ENCODE data around the gene SLC17A9.

Gene SLC17A9

DNA sequence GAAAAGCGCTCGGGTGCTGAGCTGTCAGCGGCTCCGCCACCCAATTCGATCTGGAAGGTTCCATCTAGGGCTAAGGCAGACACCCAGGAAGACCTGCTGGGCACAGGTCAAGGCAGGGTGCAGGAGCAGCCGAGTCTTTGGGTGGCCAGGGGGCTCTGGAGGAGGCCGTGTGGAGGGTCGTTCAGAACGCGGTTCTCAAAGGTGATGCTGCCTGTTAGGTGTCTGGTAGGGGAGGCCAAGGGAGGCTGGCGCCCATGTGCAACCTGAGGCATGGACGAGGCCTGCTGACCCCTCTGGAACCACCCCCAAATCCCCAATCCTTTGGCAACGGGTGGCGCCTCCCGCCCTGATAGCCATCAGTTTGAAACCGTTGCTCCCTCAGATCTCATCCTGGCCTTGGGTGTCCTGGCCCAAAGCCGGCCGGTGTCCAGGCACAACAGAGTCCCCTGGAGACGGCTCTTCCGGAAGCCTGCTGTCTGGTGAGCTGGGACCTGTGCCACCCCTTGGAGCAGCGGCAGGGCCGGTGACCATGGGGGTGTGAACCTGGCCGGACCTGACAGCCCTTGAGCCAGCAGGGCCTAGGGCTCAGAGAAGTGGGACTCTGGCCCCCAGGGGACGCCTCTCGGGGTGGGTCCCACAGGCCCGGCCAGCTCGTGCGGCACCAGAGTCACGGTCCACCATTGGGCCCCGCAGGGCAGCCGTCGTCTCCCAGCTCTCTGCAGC lies 10.5 kb downstream of the SLC17A9 start:
- TF ChIP-seq GATA3 (IDR thresholded peaks at IDR 0.05; ENCODE audit: low read depth, low read length) (no peak), GATA2 (IDR thresholded peaks at IDR 0.05; ENCODE audit: low read depth, low read length) (no peak)

DNA sequence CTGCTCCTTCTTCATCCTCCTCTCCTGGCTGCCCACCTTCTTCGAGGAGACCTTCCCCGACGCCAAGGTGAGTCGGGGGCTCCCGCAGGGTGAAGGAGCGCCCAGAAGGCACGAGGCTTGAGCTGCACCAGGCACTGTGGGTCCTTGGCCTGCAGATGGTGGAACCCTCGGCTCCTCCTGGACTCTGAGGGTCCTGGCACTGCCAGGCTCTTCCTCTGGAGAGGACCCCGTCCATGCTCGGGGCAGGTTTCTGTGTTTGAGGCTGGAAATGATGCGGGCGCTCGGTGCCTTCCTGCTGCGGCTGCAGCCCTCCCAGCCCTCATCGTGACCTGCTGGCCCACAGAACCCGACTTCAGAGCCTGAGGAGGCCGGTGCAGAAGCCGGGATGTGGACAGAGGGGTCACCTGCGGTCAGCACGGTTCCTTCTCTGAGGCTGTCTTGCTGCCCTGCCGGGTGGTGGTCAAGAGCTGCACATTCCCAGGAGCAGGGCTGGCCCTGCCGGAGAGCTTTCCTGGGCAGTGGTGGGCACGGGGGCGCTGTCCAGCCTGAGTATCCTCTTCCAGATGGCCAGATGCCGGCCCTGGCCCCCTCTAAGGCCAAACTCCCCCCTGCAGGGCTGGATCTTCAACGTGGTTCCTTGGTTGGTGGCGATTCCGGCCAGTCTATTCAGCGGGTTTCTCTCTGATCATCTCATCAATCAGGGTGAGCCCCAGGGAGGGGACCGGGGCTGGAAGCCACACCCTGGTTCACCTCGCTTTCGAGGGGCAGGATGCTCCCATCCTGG lies 11.3 kb downstream of the SLC17A9 start:
- TF ChIP-seq GATA2 (IDR thresholded peaks at IDR 0.05; ENCODE audit: low read depth, low read length) (no peak), GATA3 (IDR thresholded peaks at IDR 0.05; ENCODE audit: low read depth, low read length) (no peak)

- no peak for TF ChIP-seq GATA3 (IDR thresholded peaks at IDR 0.05; ENCODE audit: low read depth, low read length)
- TF ChIP-seq GATA2 (IDR thresholded peaks at IDR 0.05; ENCODE audit: low read depth, low read length): no peak
Observed at GRCh38 chr20:62964700-62965099, 12.2 kb downstream of the SLC17A9 start.

DNA sequence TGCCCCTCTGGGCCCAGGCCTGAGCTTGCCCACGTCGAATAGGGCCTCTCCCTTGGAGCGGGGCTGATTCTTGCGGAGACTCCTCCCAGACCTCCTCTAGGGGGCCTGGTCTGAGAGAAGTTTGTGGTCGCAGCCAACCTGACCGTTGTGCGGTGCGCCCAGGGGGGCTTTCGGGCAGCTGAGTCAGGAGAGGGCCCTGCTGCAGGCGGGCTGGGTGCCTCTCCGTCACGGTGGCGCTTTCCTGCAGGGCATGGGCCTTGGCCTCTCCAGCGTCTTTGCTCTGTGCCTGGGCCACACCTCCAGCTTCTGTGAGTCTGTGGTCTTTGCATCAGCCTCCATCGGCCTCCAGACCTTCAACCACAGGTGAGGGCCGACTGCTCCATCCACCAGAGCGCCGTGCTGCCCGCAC lies 12.9 kb downstream of the SLC17A9 start:
- no peak for TF ChIP-seq GATA2 (IDR thresholded peaks at IDR 0.05; ENCODE audit: low read depth, low read length)
- no peak for TF ChIP-seq GATA3 (IDR thresholded peaks at IDR 0.05; ENCODE audit: low read depth, low read length)

DNA sequence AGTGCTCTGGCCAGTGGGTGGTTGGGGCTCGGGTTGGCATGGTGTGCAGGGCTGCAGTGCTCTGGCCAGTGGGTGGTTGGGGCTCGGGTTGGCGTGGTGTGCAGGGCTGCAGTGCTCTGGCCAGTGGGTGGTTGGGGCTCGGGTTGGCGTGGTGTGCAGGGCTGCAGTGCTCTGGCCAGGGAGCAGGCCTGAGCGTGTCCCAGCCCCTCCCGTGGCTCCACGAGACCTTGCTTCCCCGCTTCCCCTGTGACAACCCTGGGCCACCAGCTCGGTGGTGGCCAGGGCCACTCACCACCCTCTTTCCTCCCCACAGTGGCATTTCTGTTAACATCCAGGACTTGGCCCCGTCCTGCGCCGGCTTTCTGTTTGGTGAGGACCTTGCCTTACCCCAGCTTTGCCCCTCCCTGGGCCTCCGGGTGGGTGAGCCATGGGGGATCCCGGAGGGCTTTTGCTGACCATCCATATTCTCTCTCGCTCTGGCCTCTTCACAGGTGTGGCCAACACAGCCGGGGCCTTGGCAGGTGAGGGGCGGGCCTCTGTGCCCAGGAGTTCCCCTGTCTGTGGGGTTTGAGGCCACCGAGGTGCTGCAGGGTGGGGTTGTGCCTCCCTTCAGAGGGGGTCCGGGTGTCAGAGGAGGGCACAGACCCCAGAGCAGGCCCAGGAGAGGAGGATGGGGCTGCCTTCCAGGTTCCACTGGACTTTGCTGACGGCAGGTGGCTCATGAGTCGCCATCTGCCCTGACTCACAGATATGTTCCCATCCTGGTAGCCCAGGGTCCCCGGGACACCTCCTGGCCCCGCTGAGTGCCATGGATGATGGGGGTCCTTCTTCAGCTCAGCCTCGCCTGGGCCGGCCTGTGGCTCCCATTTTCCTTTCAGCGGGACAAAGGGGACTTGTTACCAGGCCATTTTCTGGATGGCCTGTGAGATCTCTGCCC lies 14.0 kb downstream of the SLC17A9 start:
- TF ChIP-seq GATA2 (IDR thresholded peaks at IDR 0.05; ENCODE audit: low read depth, low read length) (no peak), GATA3 (IDR thresholded peaks at IDR 0.05; ENCODE audit: low read depth, low read length) (no peak)

DNA sequence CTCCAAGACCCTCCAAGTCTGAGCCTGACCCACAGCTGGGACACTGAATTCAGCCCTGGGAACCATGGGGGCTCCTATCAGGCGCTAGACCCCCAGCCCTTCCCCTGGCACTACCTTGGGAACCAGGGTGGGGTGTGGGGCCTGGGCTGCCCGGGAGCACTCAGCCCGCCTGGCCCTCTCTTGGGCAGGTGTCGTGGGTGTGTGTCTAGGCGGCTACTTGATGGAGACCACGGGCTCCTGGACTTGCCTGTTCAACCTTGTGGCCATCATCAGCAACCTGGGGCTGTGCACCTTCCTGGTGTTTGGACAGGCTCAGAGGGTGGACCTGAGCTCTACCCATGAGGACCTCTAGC lies 14.6 kb downstream of the SLC17A9 start:
- TF ChIP-seq GATA2 (IDR thresholded peaks at IDR 0.05; ENCODE audit: low read depth, low read length) (no peak), GATA3 (IDR thresholded peaks at IDR 0.05; ENCODE audit: low read depth, low read length) (no peak)

GRCh38 chr20:62967628-62968351 lies 15.3 kb downstream of the SLC17A9 start:
- no peak for TF ChIP-seq GATA2 (IDR thresholded peaks at IDR 0.05; ENCODE audit: low read depth, low read length)
- TF ChIP-seq GATA3 (IDR thresholded peaks at IDR 0.05; ENCODE audit: low read depth, low read length): no peak

DNA sequence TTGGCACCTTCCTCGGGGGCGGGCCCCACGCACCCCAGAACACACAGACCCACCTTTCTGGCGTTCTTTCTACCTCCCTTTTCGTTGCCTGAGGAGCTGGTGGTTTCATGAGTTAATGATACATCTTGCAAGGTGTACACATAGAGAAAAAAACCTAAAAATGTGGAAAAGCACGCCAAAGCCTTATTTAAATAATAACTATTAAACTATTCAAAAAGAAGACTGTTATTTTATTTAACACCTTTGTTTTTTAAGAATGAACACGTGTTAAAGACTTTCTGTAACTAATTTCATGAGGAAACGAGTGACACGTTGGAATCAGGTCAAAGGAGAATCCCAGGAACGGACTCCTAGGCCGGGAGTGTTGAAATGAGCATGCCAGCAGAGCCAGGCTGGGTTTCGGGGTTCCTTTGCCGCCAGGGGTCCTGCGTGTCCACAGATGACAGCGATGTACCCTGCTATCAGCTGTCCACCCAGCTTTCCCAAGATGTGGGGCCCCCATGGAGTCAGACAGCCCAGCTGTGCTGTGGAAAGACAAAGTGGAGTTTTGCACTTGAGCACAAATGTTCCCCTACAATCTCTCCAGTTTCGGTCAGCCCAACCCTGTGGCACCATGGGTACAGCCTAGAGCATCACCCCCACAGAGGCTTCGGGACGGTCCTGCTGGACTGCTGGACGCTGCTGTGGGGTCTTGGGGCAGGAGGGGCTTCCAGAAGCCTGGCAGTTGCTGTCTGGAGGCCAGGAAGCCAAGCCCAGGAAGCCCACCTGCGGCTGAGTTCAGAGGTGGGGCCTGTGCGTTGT lies 16.1 kb downstream of the SLC17A9 start:
- no peak for TF ChIP-seq GATA3 (IDR thresholded peaks at IDR 0.05; ENCODE audit: low read depth, low read length)
- no peak for TF ChIP-seq GATA2 (IDR thresholded peaks at IDR 0.05; ENCODE audit: low read depth, low read length)

DNA sequence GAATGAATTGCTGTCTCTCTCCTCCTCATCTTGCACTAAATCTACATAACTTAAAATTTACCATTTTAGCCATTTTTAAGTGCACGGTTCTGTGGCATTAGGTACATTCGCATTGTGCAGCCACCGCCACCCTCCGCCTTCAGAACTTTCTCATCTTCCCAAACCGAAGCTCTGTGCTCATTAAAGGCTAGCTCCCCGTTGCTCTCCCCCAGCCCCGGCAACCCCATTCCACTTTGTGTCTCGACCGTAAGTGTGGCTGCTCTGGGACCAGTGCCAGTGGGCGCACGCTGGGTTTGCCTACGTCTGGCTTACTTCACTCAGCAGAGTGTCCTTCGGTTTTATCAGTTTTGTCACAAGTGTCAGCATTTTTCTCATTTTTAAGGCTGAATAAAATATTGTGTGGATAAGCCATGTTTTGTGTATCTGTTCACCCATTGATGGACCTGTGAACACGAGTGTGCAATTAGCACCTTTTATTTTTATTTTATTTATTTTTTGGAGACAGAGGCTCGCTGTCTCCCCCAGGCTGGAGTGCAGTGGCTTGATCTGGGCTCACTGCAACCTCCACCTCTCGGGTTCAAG lies 16.8 kb downstream of the SLC17A9 start:
- TF ChIP-seq GATA3 (IDR thresholded peaks at IDR 0.05; ENCODE audit: low read depth, low read length) (no peak), GATA2 (IDR thresholded peaks at IDR 0.05; ENCODE audit: low read depth, low read length) (no peak)

- TF ChIP-seq GATA2 (IDR thresholded peaks at IDR 0.05; ENCODE audit: low read depth, low read length) (no peak), GATA3 (IDR thresholded peaks at IDR 0.05; ENCODE audit: low read depth, low read length) (no peak)
Observed at GRCh38 chr20:62969939-62970306, 17.4 kb downstream of the SLC17A9 start.

DNA sequence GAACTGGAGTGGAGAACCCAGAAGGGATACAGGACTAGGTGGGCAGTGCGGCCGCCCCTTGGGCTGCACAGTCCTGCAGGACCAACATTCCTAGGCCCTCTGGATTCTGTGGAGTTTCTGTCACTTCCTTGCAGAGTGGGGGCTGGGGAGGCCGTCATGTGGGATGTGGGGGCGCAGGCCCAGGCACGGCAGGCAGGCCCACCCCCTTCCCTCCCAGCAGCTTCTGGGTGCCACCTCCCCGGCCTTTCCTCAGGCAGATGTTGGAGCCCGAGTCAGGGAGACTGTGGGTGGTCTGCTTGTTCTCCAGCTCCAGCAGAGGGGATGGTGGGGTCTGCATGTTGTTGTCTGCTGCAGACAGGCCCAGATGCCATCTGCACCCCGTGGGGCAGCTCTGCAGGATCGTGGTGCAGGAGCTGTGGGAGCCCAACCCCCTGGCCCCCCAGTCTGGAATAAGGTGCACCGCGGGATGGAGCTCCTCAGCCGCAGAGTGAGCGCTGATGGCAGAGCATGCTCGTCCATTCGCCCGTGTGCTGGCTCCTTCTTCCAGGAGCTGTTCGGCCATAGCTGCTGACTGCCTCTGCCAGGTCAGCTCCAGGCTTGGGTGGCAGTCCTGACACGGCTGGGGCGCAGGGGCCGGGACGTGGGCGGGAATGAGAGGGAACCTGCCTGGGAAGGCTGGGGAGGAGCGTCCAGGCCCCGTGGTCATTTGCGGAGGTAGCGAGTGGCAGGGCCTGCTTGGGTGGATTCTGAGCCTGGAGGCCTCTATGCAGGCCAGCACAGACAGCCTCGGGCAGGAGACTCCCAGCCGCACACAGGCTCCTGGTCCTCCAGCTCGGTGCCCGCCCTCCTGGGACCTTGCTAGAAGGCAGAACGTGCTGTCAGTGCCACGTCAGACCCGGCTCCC lies 18.1 kb downstream of the SLC17A9 start:
- TF ChIP-seq GATA3 (IDR thresholded peaks at IDR 0.05; ENCODE audit: low read depth, low read length) (no peak), GATA2 (IDR thresholded peaks at IDR 0.05; ENCODE audit: low read depth, low read length) (no peak)

Measured in SH-SY5Y (cell line).